Effector memory CD8-positive, alpha-beta T cell (primary cell): ENCODE measurements around the gene RASSF4.
"Not testable (repeated sequence)": the region's sequence is repeated elsewhere in the genome, so short reads cannot be mapped to it uniquely, and the experiment has no call there.

ENCODE experiments used
- ATAC-seq: fragments of 150-1000 bp; cut with Tn5 transposase; replicated peaks from 2 replicates; pipeline ENCODE4 v1.10.0; 2021; ENCODE audit warnings: mild to moderate bottlenecking, moderate library complexity
- DNase-seq, 3 experiments: peaks; one replicate each; pipeline ENCODE4 v3.0.0; 2021
- H3K27ac Mint-ChIP-seq, 2 donors: one replicate each; pipeline ENCODE4 v1.8.0; 2022; ENCODE audit warnings: mild to moderate bottlenecking in 2 of 2, mixed read lengths in 2 of 2, moderate library complexity in 2 of 2
- H3K27me3 Mint-ChIP-seq, 2 donors: one replicate each; pipeline ENCODE4 v1.8.0; 2022; ENCODE audit warnings: mixed read lengths in 2 of 2
- H3K36me3 Mint-ChIP-seq: one replicate; pipeline ENCODE4 v1.8.0; 2022; ENCODE audit warnings: mild to moderate bottlenecking, moderate library complexity, mixed read lengths; ENCODE audit not compliant: insufficient read depth
- H3K4me1 Mint-ChIP-seq, 2 donors: one replicate each; pipeline ENCODE4 v1.8.0; 2022; ENCODE audit warnings: low read depth in 2 of 2, mixed read lengths in 2 of 2
- H3K4me3 Mint-ChIP-seq, 2 donors: one replicate each; pipeline ENCODE4 v1.8.0; 2022; ENCODE audit warnings: mild to moderate bottlenecking in 2 of 2, mixed read lengths in 2 of 2, moderate library complexity in 2 of 2
- H3K9me3 Mint-ChIP-seq, 2 donors: one replicate each; pipeline ENCODE4 v1.8.0; 2022; ENCODE audit warnings: mixed read lengths in 2 of 2

Gene RASSF4

DNA sequence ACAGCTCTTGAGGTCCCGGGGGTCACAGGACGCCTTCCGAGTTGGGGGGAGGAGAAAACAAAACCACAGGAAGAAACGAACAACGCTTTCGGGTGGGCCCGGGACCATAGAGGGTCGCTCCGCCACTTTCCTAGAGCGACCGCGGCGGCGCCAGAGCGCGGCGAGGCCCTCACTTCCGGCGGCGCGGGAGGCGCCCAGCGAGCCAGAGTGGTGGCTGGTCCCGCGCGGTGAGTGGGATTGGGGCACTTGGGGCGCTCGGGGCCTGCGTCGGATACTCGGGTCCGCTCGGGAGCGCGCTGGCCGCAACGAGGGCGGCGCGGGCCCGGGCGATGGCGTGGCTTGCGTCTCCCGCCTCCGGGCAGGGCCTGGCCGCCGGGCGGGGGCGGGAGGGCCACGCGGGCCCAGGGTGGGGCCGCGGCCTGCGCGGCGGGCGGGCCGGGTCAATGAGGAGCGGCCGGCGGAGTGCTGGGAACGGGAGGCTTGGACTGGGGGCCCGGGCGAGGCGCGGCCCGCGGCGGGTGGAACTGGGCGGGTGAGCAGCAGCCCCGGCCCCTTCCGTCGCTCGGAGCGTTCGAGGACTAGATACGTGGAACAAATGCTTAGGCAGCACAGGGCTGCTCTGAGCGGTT lies 41.3 kb downstream of the RASSF4 start, which contains the start of gene ZNF22:
Gene ZNF22, plus strand, starts transcription at position 172 of the 629 bp plus-strand sequence. CDS start 2,446 bp downstream, outside the sequence.
- Mint-ChIP-seq H3K9me3 (no peaks in the 10 kb centered on the region), H3K27ac (peak within 1 kb of the TSS; percentile 82 to 95), H3K4me1 (peaks cover 23 to 34% of the 10 kb centered on the region in 2 donors), H3K4me3 (peak within 1 kb of the TSS; percentile 78 to 84), H3K36me3 (peaks cover 32% of the 10 kb centered on the region), H3K27me3 (no peaks in the 10 kb centered on the region)
- ATAC-seq: peak; percentile 77
- peak; percentile 59 to 66 (median 65) for DNase-seq

DNA sequence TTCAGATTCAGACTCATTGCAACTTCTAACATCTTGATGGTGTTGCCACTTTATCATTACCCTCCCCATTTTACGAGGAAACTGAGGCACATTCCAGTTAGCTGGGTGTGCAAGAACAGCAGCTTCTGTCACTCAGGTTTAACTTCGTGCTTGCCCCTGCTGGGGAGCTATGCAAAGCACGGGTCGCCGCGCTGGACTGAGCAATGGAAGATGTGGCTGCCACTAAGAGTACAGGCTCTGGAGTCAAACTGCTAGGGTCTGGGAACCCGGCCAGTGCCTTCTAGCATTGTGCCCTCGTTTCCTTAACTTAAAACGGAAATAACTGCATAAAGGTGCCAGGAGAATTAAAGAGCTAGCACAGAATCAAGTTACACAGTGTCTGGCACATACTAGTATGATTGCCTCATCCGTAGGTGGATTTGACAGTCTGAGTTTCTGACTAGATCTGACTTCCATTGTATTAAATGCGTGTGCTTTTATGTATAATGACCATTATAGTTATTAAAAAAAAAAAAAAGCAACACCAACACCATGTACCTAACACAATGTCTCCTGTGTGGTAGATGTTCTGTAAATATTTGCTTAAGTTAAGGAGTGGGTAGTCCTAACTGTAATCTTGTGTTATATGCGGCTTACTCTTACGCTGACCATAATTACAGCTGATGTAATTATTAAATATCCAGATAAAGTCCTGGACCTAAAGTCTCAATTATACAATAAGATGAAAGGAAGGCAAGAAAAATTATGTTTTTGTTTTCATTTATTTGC lies 42.0 kb downstream of the RASSF4 start:
- H3K36me3 Mint-ChIP-seq: peaks cover 32% of the 10 kb centered on the region
- DNase-seq (peak; percentile 42 to 57 (median 43)), ATAC-seq (peak; percentile 69)
- H3K9me3 Mint-ChIP-seq: no peaks in the 10 kb centered on the region
- H3K4me1 Mint-ChIP-seq: peaks cover 21 to 33% of the 10 kb centered on the region in 2 donors
- peak overlapping the region; percentile 78 to 84 for H3K4me3 Mint-ChIP-seq
- no peaks in the 10 kb centered on the region for H3K27me3 Mint-ChIP-seq
- H3K27ac Mint-ChIP-seq: peak overlapping the region; percentile 82 to 95

DNA sequence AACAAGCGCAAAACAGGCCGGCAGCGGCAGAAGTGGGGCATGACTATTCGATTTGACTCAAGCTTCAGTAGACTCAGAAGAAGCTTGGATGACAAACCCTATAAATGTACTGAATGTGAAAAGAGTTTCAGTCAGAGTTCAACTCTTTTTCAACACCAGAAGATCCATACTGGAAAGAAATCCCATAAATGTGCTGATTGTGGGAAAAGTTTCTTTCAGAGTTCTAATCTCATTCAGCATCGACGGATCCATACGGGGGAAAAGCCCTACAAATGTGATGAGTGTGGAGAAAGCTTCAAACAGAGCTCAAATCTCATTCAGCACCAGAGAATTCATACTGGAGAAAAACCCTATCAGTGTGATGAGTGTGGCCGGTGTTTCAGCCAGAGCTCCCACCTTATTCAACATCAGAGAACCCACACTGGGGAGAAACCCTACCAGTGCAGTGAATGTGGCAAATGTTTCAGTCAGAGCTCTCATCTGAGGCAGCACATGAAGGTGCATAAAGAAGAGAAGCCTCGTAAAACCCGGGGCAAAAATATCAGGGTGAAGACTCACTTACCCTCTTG lies 43.9 kb downstream of the RASSF4 start:
- Mint-ChIP-seq H3K27ac (peak overlapping the region; percentile 44 to 71), H3K27me3 (no peaks in the 10 kb centered on the region), H3K36me3 (peaks cover 32% of the 10 kb centered on the region), H3K9me3 (no peaks in the 10 kb centered on the region), H3K4me1 (peaks cover 21 to 33% of the 10 kb centered on the region in 2 donors), H3K4me3 (no peak overlapping the region)
- ATAC-seq: no peak
- DNase-seq: no peak

DNA sequence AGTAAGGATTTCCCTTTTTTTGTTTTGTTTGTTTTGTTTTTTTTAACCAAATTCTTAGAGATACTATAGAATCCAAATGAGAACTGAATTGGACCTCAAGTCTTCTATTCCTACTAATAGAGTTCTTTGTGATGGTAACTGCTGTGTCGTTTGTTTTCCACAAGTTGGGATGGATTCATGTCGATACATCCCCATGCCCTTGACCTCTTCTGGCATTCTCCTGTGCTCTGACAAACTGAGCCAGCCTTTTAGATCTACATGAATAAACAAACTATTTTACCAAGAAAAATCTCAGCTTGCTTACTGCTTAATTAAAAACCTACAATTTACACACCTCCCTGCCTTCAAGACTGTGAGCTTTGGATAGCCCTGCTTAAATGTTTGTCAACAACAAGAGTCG lies 45.1 kb downstream of the RASSF4 start:
- Mint-ChIP-seq H3K27ac (no peak overlapping the region), H3K36me3 (peaks cover 32% of the 10 kb centered on the region), H3K27me3 (no peaks in the 10 kb centered on the region), H3K4me1 (peaks cover 20 to 32% of the 10 kb centered on the region in 2 donors), H3K9me3 (no peaks in the 10 kb centered on the region), H3K4me3 (no peak overlapping the region)
- ATAC-seq (no peak), DNase-seq (no peak)

DNA sequence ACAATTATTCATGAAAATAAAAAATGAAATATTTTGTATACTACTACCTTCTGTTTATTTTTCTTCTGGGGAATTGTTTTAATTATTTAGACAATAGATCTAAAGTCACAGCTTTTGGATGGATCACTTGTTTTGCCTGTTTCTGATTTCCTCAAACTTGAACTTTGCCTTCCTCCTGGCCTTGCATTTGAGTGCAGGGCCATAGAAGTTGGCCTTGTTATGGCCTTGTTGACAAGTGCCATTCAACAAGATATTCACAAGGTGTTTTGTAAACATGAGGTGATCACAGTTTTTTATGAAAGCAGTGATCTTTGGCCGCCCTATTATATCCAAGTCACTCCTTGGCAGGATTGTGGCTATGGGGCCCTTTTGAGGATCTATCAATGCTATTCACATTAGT lies 45.7 kb downstream of the RASSF4 start:
- H3K4me1 Mint-ChIP-seq: peaks cover 14 to 26% of the 10 kb centered on the region in 2 donors
- DNase-seq (no peak), ATAC-seq (no peak)
- H3K9me3 Mint-ChIP-seq: no peaks in the 10 kb centered on the region
- H3K4me3 Mint-ChIP-seq: no peak overlapping the region
- H3K27me3 Mint-ChIP-seq: no peaks in the 10 kb centered on the region
- peaks cover 30% of the 10 kb centered on the region for H3K36me3 Mint-ChIP-seq
- peak overlapping the region in 1 of 2 donors; percentile 28 for H3K27ac Mint-ChIP-seq

DNA sequence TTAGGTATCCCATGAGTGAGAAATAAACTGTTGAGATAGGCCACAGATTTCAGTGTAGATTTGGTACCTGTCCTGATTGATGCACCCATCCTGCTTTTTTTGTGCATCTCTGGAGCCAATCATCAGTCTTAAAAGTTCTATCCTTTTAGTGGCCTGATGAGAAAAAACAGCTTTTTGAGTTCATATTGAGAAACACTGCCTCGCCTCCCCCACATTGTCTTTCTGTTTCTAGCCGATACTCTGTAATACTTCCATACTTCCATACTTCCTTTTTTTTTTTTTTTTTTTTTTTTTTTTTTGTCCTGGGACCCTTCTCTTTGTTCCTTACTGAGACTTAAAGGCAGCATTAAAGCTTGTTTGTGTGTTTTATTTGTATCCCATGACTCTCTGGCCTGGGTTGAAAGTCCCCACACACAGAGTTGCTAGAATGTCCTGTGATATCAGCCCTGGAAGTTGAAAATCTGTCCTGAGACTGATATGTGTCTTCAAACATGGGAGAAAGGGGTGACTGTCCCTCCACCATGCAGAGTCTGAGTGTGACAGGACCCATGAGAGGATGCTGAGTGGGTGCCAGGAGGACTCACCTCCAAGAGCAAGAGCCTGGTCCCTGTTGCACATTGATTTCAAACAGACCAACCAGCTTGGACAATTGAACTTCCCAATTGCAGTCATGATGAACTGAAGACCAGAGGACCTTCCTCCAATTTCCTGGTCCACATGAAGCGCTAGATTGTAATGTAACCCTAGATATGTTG lies 46.9 kb downstream of the RASSF4 start:
- H3K36me3 Mint-ChIP-seq: peaks cover 27% of the 10 kb centered on the region
- peak overlapping the region in 1 of 2 donors; percentile 81 for H3K27ac Mint-ChIP-seq
- no peaks in the 10 kb centered on the region for H3K9me3 Mint-ChIP-seq
- H3K4me1 Mint-ChIP-seq: peaks cover 11 to 19% of the 10 kb centered on the region in 2 donors
- ATAC-seq (no peak), DNase-seq (no peak)
- H3K4me3 Mint-ChIP-seq: no peak overlapping the region
- no peaks in the 10 kb centered on the region for H3K27me3 Mint-ChIP-seq

DNA sequence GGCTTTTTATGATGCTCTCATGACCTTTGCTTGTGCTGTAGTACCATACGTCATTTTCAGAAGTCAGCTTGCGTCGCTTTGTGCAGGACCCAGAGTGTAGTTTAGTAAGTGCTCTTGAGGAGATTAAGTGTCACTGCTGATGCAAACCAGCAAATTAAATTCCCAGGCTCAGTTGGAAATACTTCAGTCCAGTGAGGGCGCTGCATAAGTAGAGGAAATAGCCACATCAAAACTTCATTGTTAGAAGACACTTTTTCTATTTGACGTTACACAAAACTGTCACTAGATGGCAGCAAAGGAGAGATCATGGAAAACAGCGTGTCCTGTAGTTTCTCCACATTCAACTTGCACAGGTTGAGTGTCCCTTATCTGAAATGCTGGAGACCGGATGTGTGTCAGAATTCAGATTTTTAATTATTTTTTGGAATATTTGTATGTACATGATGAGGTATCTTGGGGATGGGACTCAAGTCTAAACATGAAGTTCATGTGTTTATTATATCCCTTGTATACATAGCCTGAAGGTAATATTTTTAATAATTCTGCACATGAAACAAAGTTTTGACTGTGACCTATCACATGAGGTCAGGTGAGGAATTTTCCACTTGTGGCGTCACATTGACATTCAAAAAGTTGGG lies 49.0 kb downstream of the RASSF4 start:
- peaks cover 18% of the 10 kb centered on the region for H3K36me3 Mint-ChIP-seq
- H3K4me3 Mint-ChIP-seq: no peak overlapping the region
- no peaks in the 10 kb centered on the region for H3K9me3 Mint-ChIP-seq
- ATAC-seq (peak; percentile 80), DNase-seq (peak; percentile 29 to 40 (median 37))
- peaks cover 3 to 6% of the 10 kb centered on the region in 2 donors for H3K4me1 Mint-ChIP-seq
- peaks cover 7% of the 10 kb centered on the region in 2 donors for H3K27me3 Mint-ChIP-seq
- no peak overlapping the region for H3K27ac Mint-ChIP-seq

DNA sequence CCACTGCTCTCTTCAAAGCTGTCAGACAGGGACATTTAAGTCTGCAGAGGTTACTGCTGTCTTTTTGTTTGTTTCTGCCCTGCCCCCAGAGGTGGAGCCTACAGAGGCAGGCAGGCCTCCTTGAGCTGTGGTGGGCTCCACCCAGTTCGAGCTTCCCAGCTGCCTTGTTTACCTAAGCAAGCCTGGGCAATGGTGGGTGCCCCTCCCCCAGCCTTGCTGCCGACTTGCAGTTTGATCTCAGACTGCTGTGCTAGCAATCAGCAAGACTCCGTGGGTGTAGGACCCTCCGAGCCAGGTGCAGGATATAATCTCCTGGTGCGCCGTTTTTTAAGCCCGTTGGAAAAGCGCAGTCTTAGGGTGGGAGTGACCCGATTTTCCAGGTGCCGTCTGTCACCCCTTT lies 55.0 kb downstream of the RASSF4 start:
- not testable (repeated sequence) for H3K36me3 Mint-ChIP-seq, H3K9me3 Mint-ChIP-seq, H3K27ac Mint-ChIP-seq, H3K27me3 Mint-ChIP-seq, H3K4me1 Mint-ChIP-seq, ATAC-seq, H3K4me3 Mint-ChIP-seq, DNase-seq

DNA sequence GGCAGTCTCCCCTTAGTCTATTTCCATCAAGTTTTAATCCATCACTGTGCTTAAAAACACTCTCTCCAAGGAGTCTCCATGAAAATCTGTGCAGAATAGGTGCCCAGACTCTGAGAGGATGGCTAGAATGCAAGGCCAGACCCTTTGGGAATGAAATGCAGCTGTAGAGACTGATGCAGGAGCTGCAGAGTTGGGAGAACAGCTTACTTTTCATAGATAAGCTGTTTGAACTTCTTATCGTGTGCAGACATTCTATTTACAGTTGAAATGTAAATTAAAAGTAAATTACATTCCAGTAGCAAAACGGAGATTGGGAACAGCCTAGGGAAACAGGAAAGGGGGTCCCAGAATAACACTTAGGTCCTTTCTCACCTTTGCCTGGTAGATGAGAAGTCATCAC lies 56.0 kb downstream of the RASSF4 start:
- Mint-ChIP-seq H3K27me3 (peaks cover 7% of the 10 kb centered on the region in 2 donors), H3K9me3 (no peaks in the 10 kb centered on the region), H3K4me1 (no peaks in the 10 kb centered on the region), H3K36me3 (no peaks in the 10 kb centered on the region), H3K27ac (no peak overlapping the region), H3K4me3 (no peak overlapping the region)
- ATAC-seq (no peak), DNase-seq (no peak)

DNA sequence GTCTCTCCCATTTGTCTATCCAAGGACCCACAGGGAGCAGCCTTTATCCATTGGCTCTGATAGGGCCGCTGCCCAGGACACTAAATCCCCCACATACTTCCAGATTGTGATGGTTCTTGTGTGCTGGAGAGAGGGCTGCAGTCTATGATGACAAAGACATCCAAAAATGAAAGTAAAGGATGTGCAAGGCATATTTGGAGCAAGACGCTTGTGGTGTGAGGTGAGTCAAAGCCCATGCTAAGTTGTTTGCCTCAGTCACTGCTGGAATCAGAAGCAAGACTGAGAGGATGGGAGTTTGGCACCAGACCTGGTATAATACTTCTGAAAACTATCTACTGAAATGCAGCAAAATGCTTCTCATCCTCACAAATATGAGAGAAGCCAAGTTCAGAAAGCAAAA lies 63.8 kb downstream of the RASSF4 start:
- no peak overlapping the region for H3K27ac Mint-ChIP-seq
- peaks cover 0 to 10% of the 10 kb centered on the region in 2 donors for H3K27me3 Mint-ChIP-seq
- H3K4me1 Mint-ChIP-seq: peaks cover 0 to 2% of the 10 kb centered on the region in 2 donors
- H3K4me3 Mint-ChIP-seq: no peak overlapping the region
- H3K9me3 Mint-ChIP-seq: peaks cover 4 to 14% of the 10 kb centered on the region in 2 donors
- no peak for ATAC-seq
- no peaks in the 10 kb centered on the region for H3K36me3 Mint-ChIP-seq
- no peak for DNase-seq

DNA sequence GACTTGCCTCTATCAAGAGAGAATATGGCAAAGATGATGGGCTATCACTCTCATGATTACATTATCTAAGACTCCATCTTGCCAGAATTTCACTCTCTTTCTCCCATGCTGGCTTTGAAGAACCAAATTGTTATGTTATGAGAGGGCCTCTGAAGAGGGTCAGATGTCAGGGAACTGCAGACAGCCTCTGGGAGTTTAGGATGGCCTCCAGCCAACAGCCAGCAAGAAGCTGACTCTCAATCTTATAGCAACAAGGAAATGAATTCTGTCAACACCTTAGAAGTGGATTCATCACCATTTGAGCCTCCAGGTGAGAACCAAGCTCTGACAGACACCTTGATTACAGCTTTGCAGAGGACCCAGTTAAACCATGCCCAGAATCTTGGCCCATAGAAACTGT lies 74.7 kb downstream of the RASSF4 start:
- H3K27ac Mint-ChIP-seq: no peak overlapping the region
- no peak overlapping the region for H3K4me3 Mint-ChIP-seq
- peaks cover 4 to 12% of the 10 kb centered on the region in 2 donors for H3K9me3 Mint-ChIP-seq
- H3K36me3 Mint-ChIP-seq: no peaks in the 10 kb centered on the region
- H3K4me1 Mint-ChIP-seq: no peaks in the 10 kb centered on the region
- DNase-seq (no peak), ATAC-seq (no peak)
- H3K27me3 Mint-ChIP-seq: peaks cover 9 to 18% of the 10 kb centered on the region in 2 donors

DNA sequence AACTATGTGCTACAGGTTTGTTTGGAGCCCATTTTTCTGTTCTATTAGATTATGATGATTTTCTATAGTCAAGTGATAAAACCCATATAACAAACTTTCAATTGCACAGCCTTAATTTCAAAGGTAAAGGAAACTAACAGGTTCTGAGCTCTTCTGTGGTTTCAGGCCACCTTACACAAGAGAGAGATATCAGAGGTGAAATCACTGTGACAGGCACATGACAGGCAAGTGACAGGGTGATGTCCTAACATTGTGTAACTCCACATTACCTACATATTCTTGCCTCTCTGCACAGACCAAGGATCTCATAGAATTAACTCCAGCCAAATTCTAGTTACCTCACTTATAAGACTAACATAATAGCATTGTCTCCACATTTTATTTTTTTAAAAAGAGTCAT lies 76.1 kb downstream of the RASSF4 start:
- Mint-ChIP-seq H3K9me3 (peaks cover under 1 to 4% of the 10 kb centered on the region in 2 donors), H3K36me3 (no peaks in the 10 kb centered on the region), H3K4me3 (no peak overlapping the region), H3K27me3 (peaks cover 9 to 18% of the 10 kb centered on the region in 2 donors), H3K27ac (no peak overlapping the region), H3K4me1 (no peaks in the 10 kb centered on the region)
- ATAC-seq (no peak), DNase-seq (no peak)
